Measurements from ENCODE around the gene DERA. TPM values are rescaled to one million over a fixed set of nuclear protein-coding genes. Genes with fewer than 3 reads are reported as not detected.
"Not testable (repeated sequence)": the region's sequence is repeated elsewhere in the genome, so short reads cannot be mapped to it uniquely, and the experiment has no call there.

DERA gene
- total and polyA plus RNA-seq, 10 donors: 14.5 to 35.4 (median 27.6) TPM

DNA sequence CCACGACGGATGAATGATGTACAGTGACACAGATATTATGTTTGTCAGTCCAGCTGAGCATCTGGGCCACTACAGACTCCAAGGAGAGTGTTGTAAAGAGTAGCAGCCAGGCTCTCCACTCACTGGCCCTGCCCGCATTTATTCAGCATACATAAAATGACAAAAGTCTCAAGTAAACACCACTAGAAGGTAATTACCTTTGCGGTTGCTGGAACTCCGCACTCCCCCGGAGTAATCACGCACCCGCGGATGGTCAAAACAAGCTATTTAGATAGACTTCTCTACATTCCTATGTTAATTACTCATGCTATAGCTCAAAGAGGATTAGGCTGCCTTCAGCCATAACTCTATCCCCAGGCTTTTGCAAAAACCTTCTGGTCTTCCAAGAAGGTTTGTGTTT is 47.8 kb upstream of the DERA start:
- H3K27me3 ChIP-seq (replicated peaks in 1 of 7): peaks cover 0 to 9% (median 0%) of the 10 kb centered on the region in 7 donors
- WGBS, 5 donors: 78 to 85% (median 83%) methylated on average over 9 of the region's 9 CpGs
- no peaks in the 10 kb centered on the region for H3K36me3 ChIP-seq
- intact Hi-C loops (cut with DNase I; ENCODE audit: low total_unique reads): no loop called here
- H3K27ac ChIP-seq: no peak overlapping the region
- TF ChIP-seq POLR2A (IDR thresholded peaks at IDR 0.05): no peak
- no peak for TF ChIP-seq POLR2AphosphoS5 (IDR thresholded peaks at IDR 0.05)
- TF ChIP-seq, protein P1, sequence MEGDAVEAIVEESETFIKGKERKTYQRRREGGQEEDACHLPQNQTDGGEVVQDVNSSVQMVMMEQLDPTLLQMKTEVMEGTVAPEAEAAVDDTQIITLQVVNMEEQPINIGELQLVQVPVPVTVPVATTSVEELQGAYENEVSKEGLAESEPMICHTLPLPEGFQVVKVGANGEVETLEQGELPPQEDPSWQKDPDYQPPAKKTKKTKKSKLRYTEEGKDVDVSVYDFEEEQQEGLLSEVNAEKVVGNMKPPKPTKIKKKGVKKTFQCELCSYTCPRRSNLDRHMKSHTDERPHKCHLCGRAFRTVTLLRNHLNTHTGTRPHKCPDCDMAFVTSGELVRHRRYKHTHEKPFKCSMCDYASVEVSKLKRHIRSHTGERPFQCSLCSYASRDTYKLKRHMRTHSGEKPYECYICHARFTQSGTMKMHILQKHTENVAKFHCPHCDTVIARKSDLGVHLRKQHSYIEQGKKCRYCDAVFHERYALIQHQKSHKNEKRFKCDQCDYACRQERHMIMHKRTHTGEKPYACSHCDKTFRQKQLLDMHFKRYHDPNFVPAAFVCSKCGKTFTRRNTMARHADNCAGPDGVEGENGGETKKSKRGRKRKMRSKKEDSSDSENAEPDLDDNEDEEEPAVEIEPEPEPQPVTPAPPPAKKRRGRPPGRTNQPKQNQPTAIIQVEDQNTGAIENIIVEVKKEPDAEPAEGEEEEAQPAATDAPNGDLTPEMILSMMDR (IDR thresholded peaks at IDR 0.05 in 8 of 11, conservative IDR thresholded peaks at IDR 0.05 in 3 of 11): no peak
- H3K4me3 ChIP-seq: no peak overlapping the region
- no peaks in the 10 kb centered on the region for H3K9me3 ChIP-seq
- peaks cover 0 to 10% (median 0%) of the 10 kb centered on the region in 6 donors for H3K4me1 ChIP-seq
- DNase-seq: no peak

DNA sequence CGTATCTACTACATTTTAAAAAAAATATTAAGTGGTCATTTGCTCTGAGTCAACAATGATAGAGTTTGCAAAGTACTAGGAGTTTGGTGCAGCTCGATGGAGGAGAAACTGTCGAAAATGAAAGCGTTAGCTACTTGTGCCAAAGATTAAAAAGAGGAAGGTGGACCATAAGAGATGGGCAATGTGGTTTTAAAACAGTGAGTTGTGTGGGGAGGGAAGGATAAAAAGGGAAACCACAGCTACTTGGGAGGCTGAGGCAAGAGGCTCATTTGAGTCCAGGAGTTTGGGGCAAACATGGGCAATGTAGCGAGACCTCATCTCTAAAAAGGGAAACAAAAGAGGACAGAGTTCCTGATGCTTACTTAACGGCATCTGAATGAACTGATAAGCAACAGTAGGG is 47.1 kb upstream of the DERA start:
- H3K27me3 ChIP-seq (replicated peaks in 1 of 7): peaks cover 0 to 5% (median 0%) of the 10 kb centered on the region in 7 donors
- no peak overlapping the region for H3K27ac ChIP-seq
- WGBS, 5 donors: 23 to 45% (median 33%) methylated on average over 6 of the region's 6 CpGs
- H3K4me3 ChIP-seq: no peak overlapping the region
- TF ChIP-seq POLR2A (IDR thresholded peaks at IDR 0.05) (no peak), POLR2AphosphoS5 (IDR thresholded peaks at IDR 0.05) (no peak)
- TF ChIP-seq, protein P1 (IDR thresholded peaks at IDR 0.05 in 8 of 11, conservative IDR thresholded peaks at IDR 0.05 in 3 of 11): no peak
- no peak for DNase-seq
- H3K36me3 ChIP-seq: no peaks in the 10 kb centered on the region
- intact Hi-C loops (cut with DNase I; ENCODE audit: low total_unique reads): no loop called here
- H3K4me1 ChIP-seq: peaks cover 0 to 10% (median 0%) of the 10 kb centered on the region in 6 donors
- H3K9me3 ChIP-seq: no peaks in the 10 kb centered on the region

DNA sequence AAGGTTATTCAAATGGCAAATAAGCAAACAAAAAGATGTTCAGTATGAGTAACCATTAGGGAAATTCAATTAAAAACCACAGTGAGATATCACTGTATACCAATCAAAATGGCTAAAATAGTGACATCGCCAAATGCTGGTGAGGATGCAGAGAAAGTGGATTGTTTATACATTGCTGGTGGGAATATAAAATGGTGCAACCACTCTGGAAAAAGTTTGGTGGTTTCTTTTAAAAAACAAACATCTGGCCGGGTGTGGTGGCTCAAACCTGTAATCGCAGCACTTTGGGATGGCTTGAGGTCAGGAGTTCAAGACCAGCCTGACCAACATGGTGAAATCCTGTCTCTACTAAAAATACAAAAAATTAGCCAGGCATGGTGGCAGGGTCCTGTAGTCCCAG is 42.9 kb upstream of the DERA start:
- Histone ChIP-seq H3K27ac (no peak overlapping the region), H3K4me1 (peaks cover 0 to 10% (median 0%) of the 10 kb centered on the region in 6 donors), H3K27me3 (replicated peaks in 1 of 7) (no peaks in the 10 kb centered on the region), H3K4me3 (no peak overlapping the region), H3K36me3 (no peaks in the 10 kb centered on the region), H3K9me3 (no peaks in the 10 kb centered on the region)
- 80 to 93% (median 85%) methylated on average over 3 of the region's 3 CpGs for WGBS, 5 donors
- intact Hi-C loops (cut with DNase I; ENCODE audit: low total_unique reads): no loop called here
- TF ChIP-seq POLR2AphosphoS5 (IDR thresholded peaks at IDR 0.05): no peak
- TF ChIP-seq POLR2A (IDR thresholded peaks at IDR 0.05): no peak
- TF ChIP-seq, protein P1 (IDR thresholded peaks at IDR 0.05 in 8 of 11, conservative IDR thresholded peaks at IDR 0.05 in 3 of 11): no peak
- no peak for DNase-seq

DNA sequence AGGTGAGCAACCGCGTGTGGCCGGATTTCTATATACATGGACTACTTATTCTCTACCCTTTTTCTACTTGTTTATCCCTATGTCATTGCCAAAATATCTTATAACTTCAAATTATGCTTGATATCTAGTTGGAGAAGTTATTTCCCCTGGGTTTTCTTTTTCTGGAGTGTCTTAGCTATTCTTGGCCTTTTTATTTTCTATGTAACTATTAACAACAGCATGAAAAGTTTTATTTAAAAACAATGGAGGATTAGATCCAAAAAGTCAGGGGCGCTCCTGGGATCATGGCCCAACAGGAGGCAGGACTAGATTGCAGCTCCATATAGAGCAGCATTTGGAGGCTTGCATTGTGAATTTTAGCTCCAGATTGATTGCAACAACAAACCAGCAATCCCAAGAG is 37.6 kb upstream of the DERA start:
- Histone ChIP-seq H3K9me3 (no peaks in the 10 kb centered on the region), H3K27ac (no peak overlapping the region), H3K27me3 (replicated peaks in 1 of 7) (no peaks in the 10 kb centered on the region), H3K36me3 (no peaks in the 10 kb centered on the region), H3K4me1 (no peaks in the 10 kb centered on the region), H3K4me3 (no peak overlapping the region)
- TF ChIP-seq, protein P1 (IDR thresholded peaks at IDR 0.05 in 8 of 11, conservative IDR thresholded peaks at IDR 0.05 in 3 of 11): no peak
- no peak for TF ChIP-seq POLR2AphosphoS5 (IDR thresholded peaks at IDR 0.05)
- TF ChIP-seq POLR2A (IDR thresholded peaks at IDR 0.05): no peak
- intact Hi-C loops (cut with DNase I; ENCODE audit: low total_unique reads): no loop called here
- 91 to 97% (median 95%) methylated on average over 4 of the region's 4 CpGs for WGBS, 5 donors
- no peak for DNase-seq

DNA sequence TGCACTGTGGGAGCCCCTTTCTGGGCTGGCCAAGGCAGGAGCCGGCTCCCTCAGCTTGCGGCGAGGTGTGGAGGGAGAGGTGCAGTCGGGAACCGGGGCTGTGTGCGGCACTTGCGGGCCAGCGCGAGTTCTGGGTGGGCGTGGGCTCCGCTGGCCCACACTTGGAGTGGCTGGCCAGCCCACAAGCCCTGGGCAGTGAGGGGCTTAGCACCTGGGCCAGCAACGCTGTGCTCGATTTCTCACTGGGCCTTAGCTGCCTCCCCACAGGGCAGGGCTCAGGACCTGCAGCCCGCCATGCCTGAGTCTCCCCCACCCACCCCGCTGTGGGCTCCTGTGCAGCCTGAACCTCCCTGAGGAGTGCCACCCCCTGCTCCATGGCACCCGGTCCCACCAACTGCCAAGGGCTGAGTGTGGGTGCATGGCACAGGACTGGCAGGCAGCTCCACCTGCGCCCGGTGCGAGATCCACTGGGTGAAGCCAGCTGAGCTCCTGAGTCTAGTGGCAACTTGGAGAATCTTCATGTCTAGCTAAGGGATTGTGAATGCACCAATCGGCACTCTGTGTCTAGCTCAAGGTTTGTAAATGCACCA is 36.5 kb upstream of the DERA start:
- 71 to 99% (median 96%) methylated on average over 1 to 20 of the region's 20 CpGs for WGBS, 5 donors
- H3K9me3 ChIP-seq; H3K36me3 ChIP-seq; H3K4me1 ChIP-seq; H3K27ac ChIP-seq; DNase-seq; H3K4me3 ChIP-seq; H3K27me3 ChIP-seq (replicated peaks in 1 of 7); intact Hi-C loops (cut with DNase I; ENCODE audit: low total_unique reads): not testable (repeated sequence)
